GM19328 (cell line): Measurements from ENCODE around the gene MTMR3.

Source experiments
- ATAC-seq: cut with Tn5 transposase; IDR thresholded peaks from one replicate; pipeline ENCODE4 v1.9.1; 2021; ENCODE audit warnings: mild to moderate bottlenecking, moderate library complexity; ENCODE audit not compliant: unreplicated experiment

MTMR3 gene

DNA sequence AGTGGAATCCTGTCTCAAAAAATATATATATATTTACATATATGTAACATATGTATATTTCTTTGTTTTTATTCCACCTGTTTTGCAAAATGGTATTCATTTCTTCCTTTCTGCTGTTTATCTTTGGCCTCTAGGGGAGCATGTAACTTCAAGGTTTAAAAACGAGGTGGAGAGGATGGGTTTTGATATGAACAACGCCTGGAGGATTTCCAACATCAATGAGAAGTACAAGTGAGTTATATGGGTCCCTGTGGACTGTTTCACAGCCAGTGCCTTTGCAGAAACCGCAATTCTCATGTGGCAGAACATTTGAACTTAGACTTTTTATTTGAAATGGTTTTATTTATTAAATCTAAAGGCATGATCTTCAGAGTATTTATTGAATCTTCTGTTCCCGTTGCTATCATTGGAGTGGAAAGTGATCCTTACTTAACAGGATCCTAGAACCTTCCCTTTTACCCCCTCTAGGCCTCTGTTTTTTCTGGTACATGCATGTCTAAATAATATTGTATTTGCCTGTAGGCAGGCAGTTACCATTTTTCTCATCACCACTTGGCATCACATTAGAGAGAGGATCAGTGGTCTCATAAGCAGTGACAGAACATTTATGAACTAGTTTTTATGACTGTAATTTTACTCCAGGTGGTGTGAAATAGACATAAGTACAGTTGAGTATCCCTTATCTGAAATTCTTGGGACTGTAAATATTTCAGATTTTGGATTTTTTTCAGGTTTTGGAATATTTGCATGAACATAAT lies 115.8 kb downstream of the MTMR3 start:
- no peak for ATAC-seq

DNA sequence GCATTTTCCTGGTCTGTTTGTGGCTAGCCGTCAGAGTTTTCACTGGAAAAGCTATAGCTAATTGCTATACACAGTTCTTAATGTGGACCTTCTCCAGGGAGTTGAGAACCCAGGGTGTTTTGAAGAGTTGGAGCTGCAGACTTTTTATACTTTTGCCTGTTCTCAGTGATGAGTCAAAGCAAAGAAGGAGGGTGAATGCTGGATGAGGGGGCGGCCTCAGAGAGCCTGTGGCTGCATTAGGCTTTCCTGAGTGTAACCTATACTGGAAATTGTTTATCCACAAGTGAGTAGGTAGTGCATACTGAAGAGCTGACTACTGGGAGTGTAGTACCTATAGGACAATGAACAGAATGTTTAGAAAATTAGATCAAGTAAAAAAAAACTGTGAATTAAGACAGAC lies 117.6 kb downstream of the MTMR3 start:
- no peak for ATAC-seq

- no peak for ATAC-seq
Observed at GRCh38 chr22:30001459-30001858, 118.5 kb downstream of the MTMR3 start.

DNA sequence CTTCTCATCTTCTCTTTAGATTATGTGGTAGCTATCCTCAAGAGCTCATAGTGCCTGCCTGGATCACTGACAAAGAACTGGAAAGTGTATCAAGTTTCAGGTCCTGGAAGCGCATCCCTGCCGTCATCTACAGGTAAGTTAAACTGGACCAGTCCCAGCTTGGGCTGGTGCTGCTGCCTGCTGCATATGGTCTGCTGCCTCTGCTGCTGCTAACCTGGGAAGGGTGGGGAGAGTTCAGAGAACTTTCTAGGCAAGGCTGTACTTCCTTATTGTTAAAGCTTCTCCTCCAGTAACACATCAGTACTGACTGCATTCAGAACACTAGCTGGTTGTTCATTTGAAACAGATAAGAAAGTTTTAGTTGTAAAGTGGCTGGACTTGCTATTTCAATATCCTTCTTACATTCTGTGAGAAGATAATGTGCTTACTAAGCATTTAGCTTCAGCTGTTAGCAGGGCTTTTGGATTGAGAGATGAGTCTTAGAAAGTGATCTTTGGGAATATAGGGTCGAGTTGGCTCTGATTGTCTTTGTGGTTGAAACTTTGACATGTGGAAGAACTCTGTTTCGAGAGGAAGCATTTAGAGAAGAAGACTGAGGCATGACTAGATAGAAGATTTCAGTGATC lies 120.0 kb downstream of the MTMR3 start:
- ATAC-seq, result no peak

- no peak for ATAC-seq
Observed at GRCh38 chr22:30004101-30004500, 121.1 kb downstream of the MTMR3 start.

DNA sequence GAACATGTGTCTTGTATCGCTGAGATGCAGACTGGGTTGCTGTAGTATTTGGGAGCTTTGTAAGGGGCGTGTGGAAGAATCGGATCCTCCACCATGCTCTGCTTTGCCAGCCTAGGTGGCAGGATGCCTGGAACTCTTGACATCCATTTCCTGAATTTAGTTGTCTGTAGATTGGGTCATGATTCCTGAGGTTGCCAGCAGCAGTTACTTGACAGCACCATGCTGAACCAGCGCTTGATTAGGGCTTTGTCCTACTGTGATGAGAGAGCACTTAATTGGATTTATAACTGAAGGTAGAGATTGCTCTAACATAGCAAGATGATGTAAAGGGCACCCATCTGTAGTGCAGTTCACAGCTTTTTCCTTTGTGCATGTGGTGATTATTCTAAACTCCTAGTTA lies 121.7 kb downstream of the MTMR3 start:
- ATAC-seq, result no peak

DNA sequence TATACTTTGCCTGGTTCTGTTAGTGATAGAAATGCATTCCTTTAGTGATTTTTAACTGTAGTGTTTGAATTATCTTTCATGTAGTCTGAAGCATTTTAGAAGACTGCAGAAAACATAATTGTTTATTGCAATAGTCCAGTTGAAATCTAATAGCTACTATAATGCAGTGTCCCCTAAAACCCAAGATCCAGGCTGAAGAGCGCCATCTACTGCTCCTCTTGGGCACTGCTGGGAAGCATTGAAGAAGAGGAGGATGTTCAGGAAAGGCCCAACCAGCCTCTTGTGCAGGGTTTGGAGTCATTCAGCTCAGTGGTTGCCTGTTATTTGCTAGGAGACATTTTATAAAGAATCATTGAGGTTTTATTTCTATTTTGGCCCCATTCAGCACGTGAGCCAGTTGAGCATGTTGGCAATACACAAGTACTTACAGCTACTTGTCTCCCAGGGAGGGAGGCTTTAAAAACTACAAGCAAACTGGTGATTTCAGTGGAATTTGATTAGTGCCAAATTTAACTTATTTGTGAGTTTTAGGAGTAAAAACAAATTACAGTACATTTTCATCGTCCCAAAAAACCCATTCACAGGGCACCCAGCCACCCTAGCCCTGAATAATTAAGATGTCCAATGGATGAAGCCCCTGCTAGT lies 122.4 kb downstream of the MTMR3 start:
- ATAC-seq, result no peak

GRCh38 chr22:30007361-30007760 lies 124.4 kb downstream of the MTMR3 start:
- ATAC-seq, result no peak

- ATAC-seq, result no peak
Observed at GRCh38 chr22:30008401-30008800, 125.4 kb downstream of the MTMR3 start.

DNA sequence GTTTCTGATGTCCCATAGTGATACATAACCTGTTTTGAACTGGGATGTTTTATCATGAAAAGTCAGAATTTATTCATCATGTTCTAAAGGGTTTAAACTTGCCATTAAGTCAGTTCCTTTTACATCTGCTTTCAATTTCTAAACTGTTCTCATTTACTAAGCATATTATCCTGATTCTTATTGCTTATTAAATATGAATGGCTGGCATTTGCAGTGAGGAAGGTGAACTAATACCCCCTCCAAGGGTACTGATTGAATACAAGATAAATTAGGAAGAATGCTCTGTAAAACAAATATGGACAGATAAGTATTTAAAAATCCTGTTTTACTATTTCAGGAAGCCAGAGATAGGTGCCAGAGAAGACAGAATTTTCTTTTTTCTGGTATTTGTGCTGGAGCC lies 126.5 kb downstream of the MTMR3 start:
- ATAC-seq, result no peak

GRCh38 chr22:30010789-30011405 lies 127.9 kb downstream of the MTMR3 start:
- ATAC-seq, result no peak

- no peak for ATAC-seq
Observed at GRCh38 chr22:30013201-30013600, 130.2 kb downstream of the MTMR3 start.

DNA sequence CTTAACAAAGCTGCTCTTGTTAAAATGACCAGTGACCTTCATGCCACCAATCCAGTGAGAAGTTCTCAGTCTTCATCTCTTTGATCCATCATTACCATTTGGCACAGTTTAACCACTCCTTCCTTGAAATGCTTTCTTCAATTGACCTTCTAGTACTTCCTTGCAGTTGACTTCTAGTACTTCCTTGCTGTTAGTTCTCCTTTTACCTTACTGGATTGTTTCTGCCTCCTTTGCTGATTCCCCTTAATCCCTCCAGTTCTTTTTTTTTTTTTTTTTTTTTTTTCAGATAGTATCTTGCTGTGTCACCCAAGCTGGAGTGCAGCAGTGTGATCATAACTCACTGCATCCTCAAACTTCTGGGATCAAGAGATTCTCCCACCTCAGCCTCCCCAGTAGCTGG lies 131.3 kb downstream of the MTMR3 start:
- ATAC-seq, result no peak

GRCh38 chr22:30015229-30015797 lies 132.3 kb downstream of the MTMR3 start:
- no peak for ATAC-seq

DNA sequence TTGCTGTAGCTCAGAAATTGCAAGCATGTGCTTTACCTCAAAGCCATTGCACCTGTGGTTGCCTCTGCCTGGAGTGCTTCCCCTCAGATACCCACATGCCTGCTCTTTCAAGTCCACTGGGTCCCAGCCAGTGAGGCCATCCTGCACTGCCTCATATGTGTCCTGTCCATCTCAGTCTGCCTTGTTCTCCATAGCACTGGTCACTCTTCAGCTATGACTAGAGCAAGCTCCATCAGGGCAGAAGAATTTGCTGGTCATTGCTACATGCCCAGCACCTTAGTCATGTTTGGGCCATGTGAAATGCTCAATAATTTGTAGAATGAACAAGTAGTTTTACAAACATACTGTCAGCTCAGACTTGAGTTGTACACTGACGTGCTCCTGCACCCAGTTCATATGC lies 132.9 kb downstream of the MTMR3 start:
- no peak for ATAC-seq

GRCh38 chr22:30016596-30016995 lies 133.6 kb downstream of the MTMR3 start:
- ATAC-seq, result no peak

DNA sequence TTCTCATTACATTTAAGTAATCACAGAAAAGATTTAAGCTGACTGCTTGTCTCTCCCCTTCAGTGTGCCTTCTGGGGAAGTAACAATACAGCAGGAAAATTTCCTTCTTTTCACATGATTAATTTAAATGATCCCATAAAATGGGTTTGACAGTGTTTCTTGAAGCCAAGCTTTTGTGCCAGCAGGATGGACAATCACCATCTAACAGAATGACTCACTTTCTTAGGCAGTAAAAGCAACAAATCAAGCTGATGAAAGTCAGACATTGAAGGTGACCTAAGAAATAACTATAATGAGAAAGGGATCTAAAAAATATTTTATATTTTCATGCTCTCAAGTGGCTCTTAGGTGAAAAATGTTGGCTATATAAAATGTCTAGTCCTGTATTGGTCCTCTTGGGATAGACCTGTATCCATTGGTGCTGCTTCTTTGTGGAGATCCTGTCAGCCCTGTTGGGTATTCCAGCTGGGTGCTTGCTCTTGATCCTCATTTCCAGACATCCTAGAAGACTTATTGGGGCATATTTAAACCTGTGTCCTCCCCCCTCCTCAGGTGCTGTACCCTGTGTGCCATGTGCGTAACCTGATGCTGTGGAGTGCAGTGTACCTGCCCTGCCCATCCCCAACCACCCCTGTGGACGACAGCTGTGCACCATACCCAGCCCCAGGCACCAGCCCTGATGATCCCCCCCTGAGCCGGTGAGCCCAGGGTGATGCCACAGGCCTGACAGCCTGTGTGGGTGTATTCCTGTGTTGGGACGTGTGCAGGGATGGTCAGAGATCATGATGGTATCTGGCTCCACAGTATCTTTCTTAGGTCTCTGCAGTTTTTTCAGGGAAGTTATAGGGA lies 134.6 kb downstream of the MTMR3 start:
- no peak for ATAC-seq

DNA sequence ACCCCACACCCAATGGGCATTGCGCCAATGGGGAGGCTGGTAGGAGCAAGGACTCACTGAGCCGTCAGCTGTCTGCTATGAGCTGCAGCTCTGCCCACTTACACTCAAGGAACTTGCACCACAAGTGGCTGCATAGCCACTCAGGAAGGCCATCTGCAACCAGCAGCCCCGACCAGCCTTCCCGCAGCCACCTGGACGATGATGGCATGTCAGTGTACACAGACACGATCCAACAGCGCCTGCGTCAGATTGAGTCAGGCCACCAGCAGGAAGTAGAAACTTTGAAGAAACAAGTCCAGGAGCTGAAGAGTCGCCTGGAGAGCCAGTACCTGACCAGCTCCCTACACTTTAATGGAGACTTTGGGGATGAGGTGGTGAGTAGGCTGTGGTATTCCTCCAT lies 137.5 kb downstream of the MTMR3 start:
- ATAC-seq, result no peak

GRCh38 chr22:30021338-30021737 lies 138.4 kb downstream of the MTMR3 start:
- ATAC-seq, result no peak

DNA sequence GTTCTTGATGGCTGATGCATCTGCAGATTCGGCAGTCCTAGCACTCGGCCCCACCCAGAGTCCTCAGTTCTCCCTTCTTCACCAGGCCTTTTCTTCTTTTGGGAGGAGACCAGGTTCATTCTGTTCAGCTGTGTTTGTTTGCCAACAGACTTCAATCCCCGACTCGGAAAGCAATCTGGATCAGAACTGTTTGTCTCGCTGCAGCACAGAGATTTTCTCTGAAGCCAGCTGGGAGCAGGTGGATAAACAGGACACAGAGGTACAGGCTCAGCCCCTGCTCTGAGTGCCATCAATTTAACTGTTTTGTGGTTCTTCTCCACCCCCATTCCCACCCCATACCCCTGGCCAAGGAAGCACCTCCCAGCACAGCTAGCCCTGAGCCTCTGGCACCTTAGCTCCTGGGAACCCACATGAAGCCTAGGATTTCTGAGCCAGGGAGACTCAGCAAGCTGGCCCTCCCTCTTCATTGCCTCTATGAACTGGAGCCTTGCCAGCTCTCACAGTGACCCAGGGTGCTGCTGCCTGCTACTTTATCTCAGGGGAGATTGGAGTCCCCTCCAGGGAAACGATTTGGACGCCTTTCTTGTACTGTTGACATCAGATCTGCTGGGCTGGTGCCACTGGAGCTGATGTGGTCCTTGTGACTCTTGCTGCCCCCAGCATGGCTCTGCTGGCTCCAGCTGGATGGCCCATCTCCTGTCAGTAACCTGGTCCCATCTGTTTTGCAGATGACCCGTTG lies 139.1 kb downstream of the MTMR3 start:
- no peak for ATAC-seq
